ENCODE data around the gene CRCP. TPM values are rescaled to one million over a fixed set of nuclear protein-coding genes. Genes with fewer than 3 reads are reported as not detected.
A peak's percentile ranks its signal among the peaks of the same experiment; 100 is the strongest.

The CRCP gene
- total and polyA plus RNA-seq, 2 of the 13 experiments (the other 11 are each of a cell fraction or from before 2014, with no cell fraction given) = 22.7 to 31.0 TPM

- 0 out of 2 replicates have a peak, but pooled peaks have one; percentile 32 for TF ChIP-seq AHDC1 (CRISPR knock-in tag; IDR thresholded peaks at IDR 0.05; ENCODE audit: borderline replicate concordance)
- no peak for TF ChIP-seq ZNF615 (CRISPR knock-in tag; IDR thresholded peaks at IDR 0.05; ENCODE audit: borderline replicate concordance)
- no peak for TF ChIP-seq ZNF230 (CRISPR knock-in tag; IDR thresholded peaks at IDR 0.05)
- TF ChIP-seq TFDP1 (CRISPR knock-in tag; IDR thresholded peaks at IDR 0.05; ENCODE audit: borderline replicate concordance) = peak; percentile 87; the same call in 1 of the 2 replicates
- TF ChIP-seq HDAC6 (IDR thresholded peaks at IDR 0.05; ENCODE audit: low read depth, low read length) = no peak
- TF ChIP-seq U2AF2 (IDR thresholded peaks at IDR 0.05; ENCODE audit: low read depth, low read length) = no peak
- no peak for TF ChIP-seq ZNF33B (CRISPR knock-in tag; IDR thresholded peaks at IDR 0.05)
- TF ChIP-seq THAP11 (CRISPR knock-in tag; IDR thresholded peaks at IDR 0.05) = peak; percentile 65; the same call in 1 of the 2 replicates
- no peak; the same call in 1 of the 2 replicates for TF ChIP-seq JUN (CRISPR knock-in tag; IDR thresholded peaks at IDR 0.05)
- TF ChIP-seq ZNF607 (CRISPR knock-in tag; IDR thresholded peaks at IDR 0.05; ENCODE audit: borderline replicate concordance) = peak; percentile 68; the same call in 1 of the 2 replicates
- peak; percentile 71; the same call in 1 of the 2 replicates for TF ChIP-seq ZNF552 (CRISPR knock-in tag; IDR thresholded peaks at IDR 0.05; ENCODE audit: borderline replicate concordance)
- peak; percentile 79; the same call in 1 of the 2 replicates for TF ChIP-seq TBX2 (CRISPR knock-in tag; IDR thresholded peaks at IDR 0.05; ENCODE audit: borderline replicate concordance)
- peak; percentile 59; the same call in 1 of the 2 replicates for TF ChIP-seq ZNF616 (CRISPR knock-in tag; IDR thresholded peaks at IDR 0.05; ENCODE audit: low read depth)
- no peak; the same call in 1 of the 2 replicates for TF ChIP-seq HIVEP1 (CRISPR knock-in tag; IDR thresholded peaks at IDR 0.05)
- 0 out of 2 replicates have a peak, but pooled peaks have one; percentile 37 for TF ChIP-seq ZNF253 (CRISPR knock-in tag; IDR thresholded peaks at IDR 0.05; ENCODE audit: borderline replicate concordance)
- TF ChIP-seq ZNF264 (CRISPR knock-in tag; IDR thresholded peaks at IDR 0.05) = 0 out of 2 replicates have a peak, but pooled peaks have one; percentile 33
These were observed 38.8 kb upstream of the CRCP start, which contains the start of gene ASL (continued) for GRCh38 chr7:66075590-66076461.

Data from HepG2 (cell line).